ENCODE data around the gene ADGRG3.

The ADGRG3 gene

GRCh38 chr16:57738844-57739243 is 70.7 kb downstream of the ADGRG3 start:
- Histone ChIP-seq H3K4me3 (ENCODE audit: low read depth in 1 of 2, low read length in 2 of 2) (no peak overlapping the region), H3K79me2 (ENCODE audit: insufficient read depth, low read length) (peaks cover 45% of the 10 kb centered on the region), H3K4me1 (ENCODE audit: insufficient read depth, low read length) (peaks cover 38% of the 10 kb centered on the region), H3K9ac (ENCODE audit: low read depth, low read length) (no peak overlapping the region), H3K36me3 (ENCODE audit: insufficient read depth, low read length) (peaks cover 65% of the 10 kb centered on the region), H3K27ac (ENCODE audit: low read length) (no peak overlapping the region), H3K4me2 (ENCODE audit: insufficient read depth, low read length) (peak overlapping the region; percentile 25), H4K20me1 (ENCODE audit: insufficient read depth, low read length) (peaks cover 15% of the 10 kb centered on the region), H3K9me3 (ENCODE audit: insufficient read depth, low read length, severe bottlenecking) (no peaks in the 10 kb centered on the region), H3K27me3 (ENCODE audit: insufficient read depth, low read length, poor library complexity) (no peaks in the 10 kb centered on the region), H2AFZ (ENCODE audit: low read depth, low read length) (no peak overlapping the region)
- TF ChIP-seq EZH2 (IDR thresholded peaks at IDR 0.05; ENCODE audit: borderline replicate concordance, low read depth, low read length, severe bottlenecking) (no peak), CTCF (IDR thresholded peaks at IDR 0.05; ENCODE audit: borderline replicate concordance, extremely low read depth, low read length, poor library complexity, severe bottlenecking) (no peak)
- ATAC-seq (ENCODE audit: insufficient read depth, low read depth) (no peak), DNase-seq (no peak)
